Large intestine (tissue), 12 donors: Measurements from ENCODE around the gene CAPNS1. TPM values are rescaled to one million over a fixed set of nuclear protein-coding genes. Genes with fewer than 3 reads are reported as not detected.

ENCODE experiments used
- DNase-seq, 2 donors: peaks; one replicate each; pipeline versions ENCODE4 v3.0.0 to v3.0.0-alpha.2; 2013
- H3K27ac ChIP-seq: one replicate; pipeline ENCODE4 v1.5.1; 2013; ENCODE audit warnings: low read length
- H3K27me3 ChIP-seq: 2 replicates; pipeline ENCODE4 v1.6.1; 2013; ENCODE audit warnings: low read length; ENCODE audit not compliant: control insufficient read depth, insufficient read depth
- H3K36me3 ChIP-seq: 2 replicates; pipeline ENCODE4 v1.6.1; 2013; ENCODE audit warnings: low read length; ENCODE audit not compliant: control insufficient read depth, insufficient read depth
- H3K4me1 ChIP-seq: one replicate; pipeline ENCODE4 v1.6.1; 2013; ENCODE audit warnings: low read length; ENCODE audit not compliant: control insufficient read depth, insufficient read depth
- H3K4me3 ChIP-seq: one replicate; pipeline ENCODE4 v1.5.1; 2013; ENCODE audit warnings: low read length
- H3K9me3 ChIP-seq: one replicate; pipeline ENCODE4 v1.6.1; 2013; ENCODE audit warnings: mild to moderate bottlenecking, low read depth, low read length, moderate library complexity; ENCODE audit not compliant: control insufficient read depth
- WGBS: methylation state at CpG from one replicate; pipeline ENCODE4 v1.1.5; 2013; ENCODE audit warnings: low lambda C conversion rate; ENCODE audit not compliant: insufficient coverage; 5-methylcytosine and 5-hydroxymethylcytosine counted together
- long read RNA-seq, 11 donors: transcript quantifications; one replicate each; lab custom pipeline, GENCODE V29; 2026
- polyA plus RNA-seq: library from polyadenylated mRNA; unstranded; fragments of 120-200 nt; gene quantifications from one replicate; pipeline ENCODE4 v1.2.1, GENCODE V29; 2013

Gene CAPNS1
- polyA plus RNA-seq = 516 TPM
- long read RNA-seq, donor 1, transcript CAPNS1-201 (11 exons, 1,918 nt) = major isoform, 28 of 50 reads
- long read RNA-seq, donor 1, partial matches to known transcripts = 9 of 50 reads
- long read RNA-seq, donor 1, other reads (novel, unspliced or antisense) = 13 of 50 reads
- long read RNA-seq, donor 2, transcript CAPNS1-201 (11 exons, 1,918 nt) = major isoform, 75 of 235 reads
- long read RNA-seq, donor 2, partial matches to known transcripts = 126 of 235 reads
- long read RNA-seq, donor 2, other reads (novel, unspliced or antisense) = 32 of 235 reads
- long read RNA-seq, donor 3 = 0 reads
- long read RNA-seq, donor 4, transcript CAPNS1-201 (11 exons, 1,918 nt) = major isoform, 10 of 10 reads
- long read RNA-seq, donor 4, partial matches to known transcripts = 0 of 10 reads
- long read RNA-seq, donor 4, other reads (novel, unspliced or antisense) = 0 of 10 reads
- long read RNA-seq, donor 5, transcript CAPNS1-201 (11 exons, 1,918 nt) = major isoform, 33 of 72 reads
- long read RNA-seq, donor 5, partial matches to known transcripts = 26 of 72 reads
- long read RNA-seq, donor 5, other reads (novel, unspliced or antisense) = 13 of 72 reads
- long read RNA-seq, donor 6, transcript CAPNS1-201 (11 exons, 1,918 nt) = major isoform, 63 of 140 reads
- long read RNA-seq, donor 6, partial matches to known transcripts = 55 of 140 reads
- long read RNA-seq, donor 6, other reads (novel, unspliced or antisense) = 20 of 140 reads
- long read RNA-seq, donor 7, transcript CAPNS1-201 (11 exons, 1,918 nt) = major isoform, 29 of 43 reads
- long read RNA-seq, donor 7, partial matches to known transcripts = 7 of 43 reads
- long read RNA-seq, donor 7, other reads (novel, unspliced or antisense) = 7 of 43 reads
- long read RNA-seq, donor 8, transcript CAPNS1-201 (11 exons, 1,918 nt) = major isoform, 79 of 183 reads
- long read RNA-seq, donor 8, partial matches to known transcripts = 80 of 183 reads
- long read RNA-seq, donor 8, other reads (novel, unspliced or antisense) = 23 of 183 reads
- long read RNA-seq, donor 9, transcript CAPNS1-201 (11 exons, 1,918 nt) = major isoform, 45 of 138 reads
- long read RNA-seq, donor 9, partial matches to known transcripts = 78 of 138 reads
- long read RNA-seq, donor 9, other reads (novel, unspliced or antisense) = 14 of 138 reads
- long read RNA-seq, donor 10, transcript CAPNS1-201 (11 exons, 1,918 nt) = major isoform, 65 of 117 reads
- long read RNA-seq, donor 10, partial matches to known transcripts = 20 of 117 reads
- long read RNA-seq, donor 10, other reads (novel, unspliced or antisense) = 31 of 117 reads
- long read RNA-seq, donor 11, transcript CAPNS1-201 (11 exons, 1,918 nt) = major isoform, 33 of 64 reads
- long read RNA-seq, donor 11, partial matches to known transcripts = 16 of 64 reads
- long read RNA-seq, donor 11, other reads (novel, unspliced or antisense) = 15 of 64 reads

- no CpG with 5 or more reads among the region's 75 CpGs for WGBS
- Histone ChIP-seq H3K9me3 (no peaks in the 10 kb centered on the region), H3K36me3 (peaks cover 23% of the 10 kb centered on the region), H3K27me3 (no peaks in the 10 kb centered on the region), H3K4me3 (peak within 1 kb of the TSS; percentile 98), H3K4me1 (peaks cover 14% of the 10 kb centered on the region), H3K27ac (peak within 1 kb of the TSS; percentile 98)
- peak; percentile 98 to 99 for DNase-seq
Observed at GRCh38 chr19:36139473-36140303, at the start of gene CAPNS1. TSS of gene CAPNS1 (plus strand) at chr19:36140066. CDS start at chr19:36141012, 946 bp downstream.

- DNase-seq = no peak
- Histone ChIP-seq H3K36me3 (peaks cover 5% of the 10 kb centered on the region), H3K27me3 (no peaks in the 10 kb centered on the region), H3K4me3 (no peak overlapping the region), H3K27ac (no peak overlapping the region), H3K9me3 (no peaks in the 10 kb centered on the region), H3K4me1 (no peaks in the 10 kb centered on the region)
- no CpG with 5 or more reads among the region's 13 CpGs for WGBS
Observed at GRCh38 chr19:36090910-36091695, 48.8 kb upstream of the CAPNS1 start.

- Histone ChIP-seq H3K4me3 (no peak overlapping the region), H3K4me1 (no peaks in the 10 kb centered on the region), H3K36me3 (peaks cover 5% of the 10 kb centered on the region), H3K27ac (no peak overlapping the region), H3K27me3 (no peaks in the 10 kb centered on the region), H3K9me3 (no peaks in the 10 kb centered on the region)
- no CpG with 5 or more reads among the region's 7 CpGs for WGBS
- DNase-seq = no peak
Observed at GRCh38 chr19:36092566-36092965, 47.3 kb upstream of the CAPNS1 start.

GRCh38 chr19:36093146-36093662, 46.7 kb upstream of the CAPNS1 start:
- no peak for DNase-seq
- WGBS = no CpG with 5 or more reads among the region's 5 CpGs

GRCh38 chr19:36093687-36094086, 46.2 kb upstream of the CAPNS1 start:
- WGBS = no CpG with 5 or more reads among the region's 6 CpGs
- Histone ChIP-seq H3K36me3 (peaks cover 4% of the 10 kb centered on the region), H3K27ac (no peak overlapping the region), H3K4me1 (no peaks in the 10 kb centered on the region), H3K4me3 (no peak overlapping the region), H3K27me3 (no peaks in the 10 kb centered on the region), H3K9me3 (no peaks in the 10 kb centered on the region)
- DNase-seq = no peak

More at GRCh38 chr19:36093146-36093662, 46.7 kb upstream of the CAPNS1 start:
- no peaks in the 10 kb centered on the region for H3K4me1 ChIP-seq
- H3K27me3 ChIP-seq = no peaks in the 10 kb centered on the region
- no peak overlapping the region for H3K4me3 ChIP-seq
- no peaks in the 10 kb centered on the region for H3K9me3 ChIP-seq
- H3K27ac ChIP-seq = no peak overlapping the region
- H3K36me3 ChIP-seq = peaks cover 5% of the 10 kb centered on the region

- Histone ChIP-seq H3K36me3 (peaks cover 2% of the 10 kb centered on the region), H3K9me3 (no peaks in the 10 kb centered on the region), H3K4me1 (no peaks in the 10 kb centered on the region), H3K27ac (no peak overlapping the region), H3K27me3 (no peaks in the 10 kb centered on the region), H3K4me3 (no peak overlapping the region)
- WGBS = no CpG with 5 or more reads among the region's 6 CpGs
- DNase-seq = no peak
Observed at GRCh38 chr19:36097036-36097435, 42.8 kb upstream of the CAPNS1 start.

GRCh38 chr19:36099166-36099785, 40.6 kb upstream of the CAPNS1 start:
- peaks cover 3% of the 10 kb centered on the region for H3K36me3 ChIP-seq
- no CpG with 5 or more reads among the region's 19 CpGs for WGBS
- H3K4me3 ChIP-seq = no peak overlapping the region
- no peaks in the 10 kb centered on the region for H3K27me3 ChIP-seq
- H3K9me3 ChIP-seq = no peaks in the 10 kb centered on the region
- H3K4me1 ChIP-seq = no peaks in the 10 kb centered on the region
- no peak for DNase-seq
- H3K27ac ChIP-seq = no peak overlapping the region

- Histone ChIP-seq H3K27ac (no peak overlapping the region), H3K27me3 (no peaks in the 10 kb centered on the region), H3K36me3 (peaks cover 3% of the 10 kb centered on the region), H3K9me3 (no peaks in the 10 kb centered on the region), H3K4me1 (no peaks in the 10 kb centered on the region), H3K4me3 (no peak overlapping the region)
- DNase-seq = no peak
- no CpG with 5 or more reads among the region's 5 CpGs for WGBS
Observed at GRCh38 chr19:36100476-36100875, 39.4 kb upstream of the CAPNS1 start.
